ENCODE measurements around the gene FHL2. TPM values are rescaled to one million over a fixed set of nuclear protein-coding genes. Genes with fewer than 3 reads are reported as not detected.
"Not testable (repeated sequence)": the region's sequence is repeated elsewhere in the genome, so short reads cannot be mapped to it uniquely, and the experiment has no call there.

Gene FHL2
- total and polyA plus RNA-seq, 9 donors: 300 to 1,049 (median 495) TPM

- 18 to 32% (median 21%) methylated on average over 9 of the region's 9 CpGs for WGBS, 3 donors
- Histone ChIP-seq H3K4me3 (no peak overlapping the region), H3K4me1 (ENCODE audit: insufficient read depth) (peaks cover 7% of the 10 kb centered on the region), H3K36me3 (no peaks in the 10 kb centered on the region), H3K9me3 (no peaks in the 10 kb centered on the region), H3K27me3 (no peaks in the 10 kb centered on the region), H3K27ac (peak overlapping the region; percentile 4 to 66)
- intact Hi-C loops (cut with DNase I): no loop called here
- TF ChIP-seq POLR2A (IDR thresholded peaks at IDR 0.05): no peak
- no peak for TF ChIP-seq EP300 (IDR thresholded peaks at IDR 0.05)
- TF ChIP-seq, protein P1, sequence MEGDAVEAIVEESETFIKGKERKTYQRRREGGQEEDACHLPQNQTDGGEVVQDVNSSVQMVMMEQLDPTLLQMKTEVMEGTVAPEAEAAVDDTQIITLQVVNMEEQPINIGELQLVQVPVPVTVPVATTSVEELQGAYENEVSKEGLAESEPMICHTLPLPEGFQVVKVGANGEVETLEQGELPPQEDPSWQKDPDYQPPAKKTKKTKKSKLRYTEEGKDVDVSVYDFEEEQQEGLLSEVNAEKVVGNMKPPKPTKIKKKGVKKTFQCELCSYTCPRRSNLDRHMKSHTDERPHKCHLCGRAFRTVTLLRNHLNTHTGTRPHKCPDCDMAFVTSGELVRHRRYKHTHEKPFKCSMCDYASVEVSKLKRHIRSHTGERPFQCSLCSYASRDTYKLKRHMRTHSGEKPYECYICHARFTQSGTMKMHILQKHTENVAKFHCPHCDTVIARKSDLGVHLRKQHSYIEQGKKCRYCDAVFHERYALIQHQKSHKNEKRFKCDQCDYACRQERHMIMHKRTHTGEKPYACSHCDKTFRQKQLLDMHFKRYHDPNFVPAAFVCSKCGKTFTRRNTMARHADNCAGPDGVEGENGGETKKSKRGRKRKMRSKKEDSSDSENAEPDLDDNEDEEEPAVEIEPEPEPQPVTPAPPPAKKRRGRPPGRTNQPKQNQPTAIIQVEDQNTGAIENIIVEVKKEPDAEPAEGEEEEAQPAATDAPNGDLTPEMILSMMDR (IDR thresholded peaks at IDR 0.05): no peak
- DNase-seq: no peak
Measured at GRCh38 chr2:105426626-105427292, 27.9 kb upstream of the FHL2 start.

DNA sequence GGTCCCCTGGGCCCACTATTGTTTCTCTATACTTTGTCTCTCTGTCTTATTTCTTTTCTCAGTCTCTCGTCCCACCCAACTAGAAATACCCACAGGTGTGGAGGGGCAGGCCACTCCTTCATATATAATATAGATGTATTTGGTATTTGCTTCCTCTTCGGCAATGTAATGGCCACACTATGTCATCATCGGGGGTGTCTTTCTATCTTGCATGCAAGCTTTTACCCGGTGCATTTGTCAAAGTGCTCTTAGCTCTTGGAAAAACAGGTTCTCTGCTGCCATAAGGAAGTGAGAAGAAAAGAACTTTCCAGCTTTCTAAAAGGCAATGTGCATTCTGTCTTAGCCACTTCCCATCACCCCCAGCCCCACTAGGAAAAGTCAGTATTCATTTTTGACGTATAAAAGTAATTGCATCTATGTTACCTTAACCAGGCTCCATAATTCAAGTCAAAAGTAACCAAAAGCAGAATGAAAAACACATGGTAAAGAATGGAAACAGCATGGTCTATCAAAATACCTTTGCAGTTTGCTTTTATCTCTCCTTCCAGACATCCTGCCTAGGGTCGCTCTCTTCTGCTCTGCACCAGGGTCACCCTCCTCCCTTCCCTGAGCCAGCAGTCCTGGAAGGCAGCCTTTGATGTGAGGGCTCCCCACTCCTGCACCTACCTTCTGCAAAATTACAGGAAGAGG is 27.2 kb upstream of the FHL2 start:
- intact Hi-C loops (cut with DNase I): no loop called here
- Histone ChIP-seq H3K27me3 (no peaks in the 10 kb centered on the region), H3K9me3 (no peaks in the 10 kb centered on the region), H3K4me1 (ENCODE audit: insufficient read depth) (peaks cover 6% of the 10 kb centered on the region), H3K27ac (peak overlapping the region; percentile 4 to 66), H3K4me3 (no peak overlapping the region), H3K36me3 (no peaks in the 10 kb centered on the region)
- WGBS, 3 donors: 17 to 35% (median 21%) methylated on average over 6 of the region's 6 CpGs
- TF ChIP-seq POLR2A (IDR thresholded peaks at IDR 0.05) (no peak), EP300 (IDR thresholded peaks at IDR 0.05) (no peak)
- TF ChIP-seq, protein P1 (IDR thresholded peaks at IDR 0.05): no peak
- no peak for DNase-seq

DNA sequence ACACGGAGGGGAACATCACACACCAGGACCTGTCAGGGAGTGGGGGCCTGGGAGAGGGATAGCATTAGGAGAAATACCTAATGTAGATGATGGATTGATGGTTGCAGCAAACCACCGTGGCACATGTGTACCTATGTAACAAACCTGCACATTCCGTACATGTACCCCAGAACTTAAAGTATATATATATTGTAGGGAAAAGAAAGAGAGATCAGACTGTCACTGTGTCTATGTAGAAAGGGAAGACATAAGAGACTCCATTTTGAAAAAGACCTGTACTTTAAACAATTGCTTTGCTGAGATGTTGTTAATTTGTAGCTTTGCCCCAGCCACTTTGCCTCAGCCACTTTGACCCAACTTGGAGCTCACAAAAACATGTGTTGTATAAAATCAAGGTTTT is 26.0 kb upstream of the FHL2 start:
- H3K27ac ChIP-seq: peak overlapping the region; percentile 4 to 66
- WGBS, 3 donors: 64 to 79% (median 74%) methylated on average over 3 of the region's 3 CpGs
- H3K4me3 ChIP-seq; H3K36me3 ChIP-seq; H3K27me3 ChIP-seq; H3K4me1 ChIP-seq (ENCODE audit: insufficient read depth); intact Hi-C loops (cut with DNase I); DNase-seq; H3K9me3 ChIP-seq: not testable (repeated sequence)

GRCh38 chr2:105422801-105423200 is 23.9 kb upstream of the FHL2 start:
- WGBS, 3 donors: 89 to 93% (median 92%) methylated on average over 5 of the region's 5 CpGs
- Histone ChIP-seq H3K27me3 (no peaks in the 10 kb centered on the region), H3K36me3 (no peaks in the 10 kb centered on the region), H3K27ac (no peak overlapping the region), H3K9me3 (no peaks in the 10 kb centered on the region), H3K4me3 (no peak overlapping the region), H3K4me1 (ENCODE audit: insufficient read depth) (peaks cover 4% of the 10 kb centered on the region)
- DNase-seq: no peak
- TF ChIP-seq EP300 (IDR thresholded peaks at IDR 0.05): no peak
- intact Hi-C loops (cut with DNase I): no loop called here

DNA sequence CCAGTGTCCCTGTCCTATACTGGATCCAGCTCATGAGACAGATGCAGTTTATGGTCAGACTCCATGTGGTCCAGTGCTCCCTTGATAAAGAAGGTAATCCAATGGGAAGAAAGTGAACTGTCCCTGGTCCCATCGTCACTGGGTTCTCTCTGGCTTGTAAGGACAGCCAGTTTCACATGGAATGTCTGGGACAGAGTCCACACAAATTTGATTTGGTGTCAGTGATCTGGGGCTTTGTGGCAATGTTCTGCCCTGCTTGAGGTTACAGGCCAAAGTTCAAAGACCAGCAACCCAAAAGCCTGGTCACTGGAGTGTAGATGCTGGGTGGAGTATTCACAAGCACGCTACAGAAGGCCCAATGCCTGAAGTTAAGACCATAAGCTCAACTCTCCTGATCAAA is 22.2 kb upstream of the FHL2 start:
- WGBS, 3 donors: 89 to 100% (median 99%) methylated on average over 2 of the region's 2 CpGs
- intact Hi-C loops (cut with DNase I): no loop called here
- TF ChIP-seq, protein P1 (IDR thresholded peaks at IDR 0.05): no peak
- TF ChIP-seq EP300 (IDR thresholded peaks at IDR 0.05): no peak
- no peak for TF ChIP-seq POLR2A (IDR thresholded peaks at IDR 0.05)

More for the DNA sequence above, 22.2 kb upstream of the FHL2 start:
- no peak overlapping the region for H3K27ac ChIP-seq
- no peaks in the 10 kb centered on the region for H3K36me3 ChIP-seq
- no peaks in the 10 kb centered on the region for H3K27me3 ChIP-seq
- DNase-seq: no peak
- no peak overlapping the region for H3K4me3 ChIP-seq
- no peaks in the 10 kb centered on the region for H3K9me3 ChIP-seq
- no peaks in the 10 kb centered on the region for H3K4me1 ChIP-seq (ENCODE audit: insufficient read depth)
